ENCODE data around the gene ZNF574.

- no peak for TF ChIP-seq CTCF (IDR thresholded peaks at IDR 0.05; ENCODE audit: insufficient read depth, low read length)
- no peak for TF ChIP-seq POLR2AphosphoS5 (IDR thresholded peaks at IDR 0.05; ENCODE audit: low read depth)
- TF ChIP-seq REST (IDR thresholded peaks at IDR 0.05; ENCODE audit: insufficient replicate concordance, low read depth), result no peak
- no peak for TF ChIP-seq GABPA (IDR thresholded peaks at IDR 0.05; ENCODE audit: low read depth)
- no peak for TF ChIP-seq SPI1 (IDR thresholded peaks at IDR 0.05; ENCODE audit: borderline replicate concordance, low read depth)
Observed at GRCh38 chr19:42088471-42089190, 12.7 kb downstream of the ZNF574 start.

All from HL-60 (cell line).